ENCODE data around the gene KIFBP.
A peak's percentile ranks its signal among the peaks of the same experiment; 100 is the strongest.
"Not testable (repeated sequence)": the region's sequence is repeated elsewhere in the genome, so short reads cannot be mapped to it uniquely, and the experiment has no call there.

KIFBP gene

GRCh38 chr10:69004821-69005220, 16.2 kb downstream of the KIFBP start:
- no peak for DNase-seq (ENCODE audit: low read depth in 2 of 2)

GRCh38 chr10:69005704-69006485, 17.3 kb downstream of the KIFBP start:
- DNase-seq (ENCODE audit: low read depth in 2 of 2), result no peak

GRCh38 chr10:69007260-69007659, 18.7 kb downstream of the KIFBP start:
- no peak for DNase-seq (ENCODE audit: low read depth in 2 of 2)

GRCh38 chr10:69009360-69009759, 20.8 kb downstream of the KIFBP start:
- no peak for DNase-seq (ENCODE audit: low read depth in 2 of 2)

- no peak for DNase-seq (ENCODE audit: low read depth in 2 of 2)
Measured at GRCh38 chr10:69010151-69010640, 21.6 kb downstream of the KIFBP start.

- not testable (repeated sequence) for DNase-seq (ENCODE audit: low read depth in 2 of 2)
Measured at GRCh38 chr10:69012778-69013177, 24.2 kb downstream of the KIFBP start.

- DNase-seq (ENCODE audit: low read depth in 2 of 2), result no peak
Measured at GRCh38 chr10:69014171-69014570, 25.6 kb downstream of the KIFBP start.

- DNase-seq (ENCODE audit: low read depth in 2 of 2), result no peak
Measured at GRCh38 chr10:69018613-69019012, 30.0 kb downstream of the KIFBP start.

GRCh38 chr10:69022611-69023010, 34.0 kb downstream of the KIFBP start:
- DNase-seq (ENCODE audit: low read depth in 2 of 2), result no peak

GRCh38 chr10:69025370-69025896, 36.8 kb downstream of the KIFBP start:
- DNase-seq (ENCODE audit: low read depth in 2 of 2), result no peak

- no peak for DNase-seq (ENCODE audit: low read depth in 2 of 2)
Measured at GRCh38 chr10:69033256-69033655, 44.7 kb downstream of the KIFBP start.

- no peak for DNase-seq (ENCODE audit: low read depth in 2 of 2)
Measured at GRCh38 chr10:69037489-69037888, 48.9 kb downstream of the KIFBP start.

- DNase-seq (ENCODE audit: low read depth in 2 of 2), result not testable (repeated sequence)
Measured at GRCh38 chr10:69040904-69041303, 52.3 kb downstream of the KIFBP start.

- no peak for DNase-seq (ENCODE audit: low read depth in 2 of 2)
Measured at GRCh38 chr10:69042417-69042816, 53.8 kb downstream of the KIFBP start.

- no peak for DNase-seq (ENCODE audit: low read depth in 2 of 2)
Measured at GRCh38 chr10:69042838-69043237, 54.2 kb downstream of the KIFBP start.

GRCh38 chr10:69043931-69044531, 55.4 kb downstream of the KIFBP start:
- DNase-seq (ENCODE audit: low read depth in 2 of 2), result no peak

GRCh38 chr10:69044546-69044945, 55.9 kb downstream of the KIFBP start:
- DNase-seq (ENCODE audit: low read depth in 2 of 2), result no peak

GRCh38 chr10:69045441-69046300, 57.1 kb downstream of the KIFBP start:
- peak in 1 of 2 donors; percentile 17 for DNase-seq (ENCODE audit: low read depth in 2 of 2)

- DNase-seq (ENCODE audit: low read depth in 2 of 2), result no peak
Measured at GRCh38 chr10:69047111-69047832, 58.7 kb downstream of the KIFBP start.

GRCh38 chr10:69048103-69048502, 59.5 kb downstream of the KIFBP start:
- DNase-seq (ENCODE audit: low read depth in 2 of 2), result no peak

GRCh38 chr10:69049566-69049961, 61.0 kb downstream of the KIFBP start:
- no peak for DNase-seq (ENCODE audit: low read depth in 2 of 2)
